GM12801 (cell line): ENCODE data around the gene ETV6.

Source experiments
- CTCF ChIP-seq: IDR thresholded peaks from one replicate; pipeline ENCODE4 v1.5.1; 2011; ENCODE audit warnings: control low read depth; ENCODE audit not compliant: insufficient read length; ENCODE audit errors: extremely low read depth

ETV6 gene

GRCh38 chr12:11689591-11690186 lies 40.2 kb downstream of the ETV6 start:
- no peak for TF ChIP-seq CTCF

GRCh38 chr12:11693067-11693466 lies 43.6 kb downstream of the ETV6 start:
- no peak for TF ChIP-seq CTCF

- TF ChIP-seq CTCF: no peak
These were observed 44.1 kb downstream of the ETV6 start for GRCh38 chr12:11693601-11694000.

GRCh38 chr12:11694528-11694927 lies 45.1 kb downstream of the ETV6 start:
- TF ChIP-seq CTCF: no peak

GRCh38 chr12:11695321-11695720 lies 45.8 kb downstream of the ETV6 start:
- no peak for TF ChIP-seq CTCF

GRCh38 chr12:11696084-11696483 lies 46.6 kb downstream of the ETV6 start:
- TF ChIP-seq CTCF: no peak

- no peak for TF ChIP-seq CTCF
These were observed 47.7 kb downstream of the ETV6 start for GRCh38 chr12:11697131-11697530.
